Activated T-cell treated with anti-CD3 and anti-CD28 coated beads, Interleukin-2, amount 50 U/mL, for 72 hours (primary cell): ENCODE results near the gene MARF1. TPM values are rescaled to one million over a fixed set of nuclear protein-coding genes. Genes with fewer than 3 reads are reported as not detected.
"Not testable (repeated sequence)": the region's sequence is repeated elsewhere in the genome, so short reads cannot be mapped to it uniquely, and the experiment has no call there.

Experiments
- ATAC-seq, 2 donors: fragments of 150-1000 bp; cut with Tn5 transposase; replicated peaks in 1 of 2; 2 replicates each; pipeline ENCODE4 v1.10.0; 2021; ENCODE audit warnings: moderate library complexity in 2 of 2, mild to moderate bottlenecking in 1 of 2
- DNase-seq, 2 donors: peaks; one replicate each; pipeline ENCODE4 v3.0.0; 2021 to 2022; ENCODE audit warnings: mixed read lengths in 1 of 2
- H3K27ac Mint-ChIP-seq: one replicate; pipeline ENCODE4 v1.8.0; 2022; ENCODE audit warnings: mild to moderate bottlenecking, moderate library complexity, mixed read lengths
- H3K27me3 Mint-ChIP-seq: one replicate; pipeline ENCODE4 v1.8.0; 2022; ENCODE audit warnings: low read depth, mixed read lengths
- H3K36me3 Mint-ChIP-seq, 2 donors: one replicate each; pipeline ENCODE4 v1.8.0; 2022; ENCODE audit warnings: mixed read lengths in 2 of 2, mild to moderate bottlenecking in 1 of 2; ENCODE audit not compliant: insufficient read depth in 2 of 2
- H3K4me1 Mint-ChIP-seq: one replicate; pipeline ENCODE4 v1.8.0; 2022; ENCODE audit warnings: low read depth, mixed read lengths
- H3K4me3 Mint-ChIP-seq, 2 donors: one replicate each; pipeline ENCODE4 v1.8.0; 2022; ENCODE audit warnings: mild to moderate bottlenecking in 2 of 2, mixed read lengths in 2 of 2, moderate library complexity in 2 of 2
- H3K9me3 Mint-ChIP-seq, 2 donors: one replicate each; pipeline ENCODE4 v1.8.0; 2022; ENCODE audit warnings: mixed read lengths in 2 of 2
- total RNA-seq, 2 donors: library from RNA; stranded (reverse); gene quantifications; one replicate each; pipeline ENCODE4 v1.2.3, GENCODE V29; 2022

Gene MARF1
- total RNA-seq, 2 donors from 2014 or later: 74.3 TPM

GRCh38 chr16:15556130-15556529 lies 86.8 kb downstream of the MARF1 start:
- no peak for ATAC-seq
- Mint-ChIP-seq H3K27ac (no peak overlapping the region), H3K4me3 (no peak overlapping the region), H3K27me3 (no peaks in the 10 kb centered on the region), H3K36me3 (no peaks in the 10 kb centered on the region), H3K9me3 (no peaks in the 10 kb centered on the region), H3K4me1 (peaks cover 33% of the 10 kb centered on the region)
- DNase-seq: no peak

DNA sequence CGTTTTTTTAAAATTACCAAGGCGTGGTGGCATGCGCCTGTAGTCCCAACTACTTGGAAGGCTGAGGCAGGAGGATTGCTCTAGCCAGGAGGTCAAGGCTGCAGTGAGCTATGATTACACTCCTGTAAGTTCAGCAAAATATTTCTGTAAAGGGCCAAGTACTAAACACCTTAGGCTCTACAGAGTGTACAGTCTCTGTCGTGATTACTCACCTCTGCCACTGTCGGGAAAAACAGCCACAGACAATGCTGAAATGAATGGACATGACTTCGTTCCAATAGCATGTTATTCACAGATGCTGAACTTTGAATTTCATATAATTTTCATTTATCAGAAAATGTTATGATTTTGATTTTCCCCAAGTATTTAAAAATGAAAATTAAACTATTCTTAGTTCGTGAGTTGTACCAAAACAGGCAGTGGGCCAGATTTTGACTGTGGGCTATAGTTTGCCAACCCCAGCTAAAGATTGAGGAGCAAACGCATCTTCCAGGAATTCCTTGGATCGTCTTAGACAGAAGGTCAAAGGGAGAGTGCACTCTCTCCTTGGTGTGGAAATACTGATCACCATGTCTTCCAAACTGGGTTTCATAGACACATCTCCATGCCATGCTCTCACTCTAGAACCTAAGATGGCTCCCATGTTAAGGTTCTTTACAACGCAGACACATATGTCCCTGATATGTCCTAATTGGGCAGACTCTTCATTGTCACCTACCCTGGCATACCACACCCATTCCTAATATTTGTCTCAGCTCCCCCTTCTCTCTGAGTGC lies 89.5 kb downstream of the MARF1 start:
- peak overlapping the region in 1 of 2 donors; percentile 49 for H3K4me3 Mint-ChIP-seq
- DNase-seq (peak; percentile 48 to 53), ATAC-seq (peak; percentile 88 to 90)
- peaks cover 40% of the 10 kb centered on the region for H3K4me1 Mint-ChIP-seq
- no peaks in the 10 kb centered on the region for H3K9me3 Mint-ChIP-seq
- H3K36me3 Mint-ChIP-seq: no peaks in the 10 kb centered on the region
- H3K27me3 Mint-ChIP-seq: no peaks in the 10 kb centered on the region
- H3K27ac Mint-ChIP-seq: no peak overlapping the region

- H3K9me3 Mint-ChIP-seq: no peaks in the 10 kb centered on the region
- H3K36me3 Mint-ChIP-seq: no peaks in the 10 kb centered on the region
- peak overlapping the region; percentile 7 to 49 for H3K4me3 Mint-ChIP-seq
- peak; percentile 73 for ATAC-seq
- H3K4me1 Mint-ChIP-seq: peaks cover 40% of the 10 kb centered on the region
- peak; percentile 10 to 42 for DNase-seq
- peak overlapping the region; percentile 38 for H3K27ac Mint-ChIP-seq
- H3K27me3 Mint-ChIP-seq: no peaks in the 10 kb centered on the region
Measured at GRCh38 chr16:15552507-15552906, 90.4 kb downstream of the MARF1 start.

DNA sequence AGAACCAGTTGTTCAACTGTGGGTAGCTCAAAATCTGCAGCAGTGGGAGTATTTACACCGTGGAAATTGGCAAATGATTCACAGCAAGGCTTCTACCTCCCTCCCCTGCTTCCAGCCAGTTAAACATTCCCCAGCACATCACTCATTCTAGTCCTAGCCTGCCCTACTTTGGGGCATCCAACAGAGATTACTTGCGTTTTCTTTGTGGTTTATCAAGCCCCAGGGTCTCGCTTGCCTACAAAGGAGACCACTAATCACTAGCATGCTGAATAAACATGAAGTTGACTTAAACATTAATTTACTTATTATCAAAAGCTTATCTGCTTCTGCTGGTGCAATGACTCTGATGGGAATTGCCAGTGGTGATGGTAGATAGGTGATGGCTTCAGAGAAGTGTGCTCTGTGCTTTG lies 94.5 kb downstream of the MARF1 start:
- Mint-ChIP-seq H3K4me3 (no peak overlapping the region), H3K9me3 (no peaks in the 10 kb centered on the region), H3K4me1 (peaks cover 34% of the 10 kb centered on the region), H3K27ac (no peak overlapping the region), H3K36me3 (no peaks in the 10 kb centered on the region), H3K27me3 (no peaks in the 10 kb centered on the region)
- DNase-seq: no peak
- no peak for ATAC-seq

DNA sequence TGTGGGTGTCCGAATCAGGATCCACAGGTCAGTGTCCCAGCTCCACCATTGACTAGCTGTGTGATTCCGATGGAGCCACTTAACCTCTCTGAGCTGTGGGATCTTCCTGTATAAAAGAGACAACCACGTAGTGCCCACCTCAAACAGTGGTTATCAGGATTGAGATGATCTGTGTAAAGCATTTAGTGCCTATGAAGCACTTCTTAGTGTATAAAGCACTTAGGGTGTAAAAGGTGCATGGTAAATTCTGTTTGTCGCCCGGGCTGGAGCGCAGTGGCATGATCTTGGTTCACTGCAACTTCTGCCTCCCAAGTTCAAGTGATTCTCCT lies 95.2 kb downstream of the MARF1 start:
- peaks cover 29% of the 10 kb centered on the region for H3K4me1 Mint-ChIP-seq
- H3K27me3 Mint-ChIP-seq: no peaks in the 10 kb centered on the region
- no peaks in the 10 kb centered on the region for H3K36me3 Mint-ChIP-seq
- DNase-seq (no peak), ATAC-seq (no peak)
- H3K9me3 Mint-ChIP-seq: no peaks in the 10 kb centered on the region
- H3K27ac Mint-ChIP-seq: no peak overlapping the region
- H3K4me3 Mint-ChIP-seq: no peak overlapping the region

GRCh38 chr16:15547072-15547767 lies 95.7 kb downstream of the MARF1 start:
- peaks cover 23% of the 10 kb centered on the region for H3K4me1 Mint-ChIP-seq
- ATAC-seq, H3K4me3 Mint-ChIP-seq, DNase-seq, H3K27me3 Mint-ChIP-seq, H3K36me3 Mint-ChIP-seq, H3K9me3 Mint-ChIP-seq, H3K27ac Mint-ChIP-seq: not testable (repeated sequence)

GRCh38 chr16:15545544-15545943 lies 97.4 kb downstream of the MARF1 start:
- Mint-ChIP-seq H3K4me1 (peaks cover 7% of the 10 kb centered on the region), H3K27ac (no peak overlapping the region), H3K27me3 (no peaks in the 10 kb centered on the region), H3K4me3 (no peak overlapping the region), H3K36me3 (no peaks in the 10 kb centered on the region), H3K9me3 (no peaks in the 10 kb centered on the region)
- ATAC-seq: no peak
- DNase-seq: no peak

DNA sequence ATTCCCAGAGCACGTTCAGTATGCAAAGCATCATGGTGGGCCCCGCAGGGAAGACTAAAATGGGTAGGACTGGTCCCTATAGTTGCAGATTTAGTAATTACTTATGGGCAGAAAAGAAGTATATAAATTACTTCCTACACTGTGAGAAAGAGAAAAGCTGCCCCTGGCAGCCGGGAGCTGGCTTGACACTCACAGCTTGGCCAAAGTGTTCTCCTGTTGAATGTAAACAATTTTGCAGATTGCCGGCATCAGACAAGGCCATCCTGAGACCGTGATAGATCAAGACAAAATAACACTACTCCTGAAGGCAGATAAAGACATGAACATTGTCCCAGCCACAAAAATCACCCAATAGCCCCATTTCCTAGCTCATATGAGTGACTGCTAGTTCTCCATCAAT lies 98.5 kb downstream of the MARF1 start:
- no peak overlapping the region for H3K27ac Mint-ChIP-seq
- H3K4me3 Mint-ChIP-seq: no peak overlapping the region
- DNase-seq (no peak), ATAC-seq (no peak)
- H3K27me3 Mint-ChIP-seq: no peaks in the 10 kb centered on the region
- H3K9me3 Mint-ChIP-seq: no peaks in the 10 kb centered on the region
- H3K4me1 Mint-ChIP-seq: peaks cover 6% of the 10 kb centered on the region
- no peaks in the 10 kb centered on the region for H3K36me3 Mint-ChIP-seq

Other genes starting within 250 kb of the MARF1 start
- gene MPV17L, start 247.4 kb downstream of the MARF1 start, total RNA-seq: under 1 TPM; 0.05 to 0.17 TPM
- 10 to 100 TPM; 22.3 to 30.7 TPM for gene BMERB1, start 208.6 kb downstream of the MARF1 start, total RNA-seq
- 100 to 1,000 TPM; 106 to 122 TPM for gene NDE1, start 7.1 kb upstream of the MARF1 start, total RNA-seq
- not detected for gene MYH11, start 213.9 kb upstream of the MARF1 start, total RNA-seq
- 10 to 100 TPM; 59.4 to 81.5 TPM for gene CEP20, start 245.4 kb upstream of the MARF1 start, total RNA-seq